Mammary epithelial cell (primary cell): Measurements from ENCODE around the gene KRTAP10-10.

ENCODE experiments used
- EZH2 ChIP-seq: IDR thresholded peaks from 2 replicates; pipeline ENCODE4 v1.6.1; 2012; ENCODE audit warnings: low read length, inconsistent platforms, borderline replicate concordance
- TF ChIP-seq, protein P1 (sequence below), 2 donors: IDR thresholded peaks in 1 of 2; conservative IDR thresholded peaks in 1 of 2; 2 replicates each; pipeline ENCODE4 v1.5.1; 2011 to 2012; ENCODE audit warnings: inconsistent platforms in 2 of 2, low read length in 2 of 2, mild to moderate bottlenecking in 2 of 2, control low read depth in 1 of 2, low read depth in 1 of 2; ENCODE audit not compliant: insufficient read depth in 1 of 2; ENCODE audit errors: extremely low read depth in 1 of 2

DNA sequence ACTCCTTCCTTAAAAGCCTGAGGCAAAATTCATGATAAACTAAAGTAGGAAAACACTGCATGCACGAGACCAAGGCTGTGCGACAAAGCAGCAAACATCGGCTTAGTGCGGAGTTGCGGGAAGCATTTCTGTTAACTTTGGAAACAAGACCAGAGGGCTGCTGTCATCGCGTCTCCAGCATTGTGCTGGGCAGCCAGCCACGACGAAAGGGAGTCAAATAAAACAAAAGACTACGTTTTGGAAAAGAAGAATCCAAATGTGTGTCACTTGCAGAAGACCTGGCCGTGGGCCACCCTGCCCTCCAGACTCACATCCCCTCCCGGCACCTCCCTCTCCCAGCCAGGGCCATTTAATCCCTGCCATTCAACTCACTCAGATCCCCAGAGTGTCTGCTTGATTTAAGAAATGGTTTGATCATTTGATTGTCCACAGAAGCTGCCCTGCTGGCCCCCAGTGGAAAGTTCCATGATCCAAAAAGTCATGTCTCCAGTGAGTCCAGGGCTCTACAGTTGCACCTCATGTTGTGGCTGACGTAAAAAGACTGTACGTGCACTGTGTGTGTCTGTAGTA is 6.7 kb downstream of the KRTAP10-10 start:
- TF ChIP-seq, protein P1, sequence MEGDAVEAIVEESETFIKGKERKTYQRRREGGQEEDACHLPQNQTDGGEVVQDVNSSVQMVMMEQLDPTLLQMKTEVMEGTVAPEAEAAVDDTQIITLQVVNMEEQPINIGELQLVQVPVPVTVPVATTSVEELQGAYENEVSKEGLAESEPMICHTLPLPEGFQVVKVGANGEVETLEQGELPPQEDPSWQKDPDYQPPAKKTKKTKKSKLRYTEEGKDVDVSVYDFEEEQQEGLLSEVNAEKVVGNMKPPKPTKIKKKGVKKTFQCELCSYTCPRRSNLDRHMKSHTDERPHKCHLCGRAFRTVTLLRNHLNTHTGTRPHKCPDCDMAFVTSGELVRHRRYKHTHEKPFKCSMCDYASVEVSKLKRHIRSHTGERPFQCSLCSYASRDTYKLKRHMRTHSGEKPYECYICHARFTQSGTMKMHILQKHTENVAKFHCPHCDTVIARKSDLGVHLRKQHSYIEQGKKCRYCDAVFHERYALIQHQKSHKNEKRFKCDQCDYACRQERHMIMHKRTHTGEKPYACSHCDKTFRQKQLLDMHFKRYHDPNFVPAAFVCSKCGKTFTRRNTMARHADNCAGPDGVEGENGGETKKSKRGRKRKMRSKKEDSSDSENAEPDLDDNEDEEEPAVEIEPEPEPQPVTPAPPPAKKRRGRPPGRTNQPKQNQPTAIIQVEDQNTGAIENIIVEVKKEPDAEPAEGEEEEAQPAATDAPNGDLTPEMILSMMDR (conservative IDR thresholded peaks at IDR 0.05 in 1 of 2, IDR thresholded peaks at IDR 0.05 in 1 of 2; ENCODE audit: extremely low read depth in 1 of 2, insufficient read depth in 1 of 2, low read depth in 1 of 2, low read length in 2 of 2) = no peak
- TF ChIP-seq EZH2 = no peak
